Ramos (cell line): ENCODE measurements around the gene TRMT10C.
"Not testable (repeated sequence)": the region's sequence is repeated elsewhere in the genome, so short reads cannot be mapped to it uniquely, and the experiment has no call there.

Experiments
- in situ Hi-C: fragments of 300-500 bp; cut with MboI; formaldehyde crosslinking; loops from one replicate; pipeline ENCODE4 v1.14.3; 2022; ENCODE audit warnings: low sequenced_read_pairs; ENCODE audit not compliant: unreplicated experiment

TRMT10C gene

GRCh38 chr3:101561630-101562328 lies at the start of gene TRMT10C:
TRMT10C (plus strand) TSS chr3:101561868; CDS start chr3:101564782, 2,914 bp downstream.
- in situ Hi-C loops, result no loop called here

DNA sequence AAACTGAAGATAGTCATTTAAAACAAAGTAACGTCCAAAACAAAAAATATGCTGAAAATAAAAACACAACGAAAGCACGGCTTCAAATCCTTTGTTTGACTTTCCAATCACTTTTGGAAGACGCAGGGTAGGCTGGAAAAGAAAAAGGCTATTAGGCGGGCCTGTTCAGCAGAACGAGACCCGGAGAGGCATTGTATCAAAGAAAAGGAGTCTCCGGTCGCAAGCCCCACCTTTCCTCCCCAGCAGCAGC lies 49.3 kb upstream of the TRMT10C start:
- in situ Hi-C loops, result no loop called here

DNA sequence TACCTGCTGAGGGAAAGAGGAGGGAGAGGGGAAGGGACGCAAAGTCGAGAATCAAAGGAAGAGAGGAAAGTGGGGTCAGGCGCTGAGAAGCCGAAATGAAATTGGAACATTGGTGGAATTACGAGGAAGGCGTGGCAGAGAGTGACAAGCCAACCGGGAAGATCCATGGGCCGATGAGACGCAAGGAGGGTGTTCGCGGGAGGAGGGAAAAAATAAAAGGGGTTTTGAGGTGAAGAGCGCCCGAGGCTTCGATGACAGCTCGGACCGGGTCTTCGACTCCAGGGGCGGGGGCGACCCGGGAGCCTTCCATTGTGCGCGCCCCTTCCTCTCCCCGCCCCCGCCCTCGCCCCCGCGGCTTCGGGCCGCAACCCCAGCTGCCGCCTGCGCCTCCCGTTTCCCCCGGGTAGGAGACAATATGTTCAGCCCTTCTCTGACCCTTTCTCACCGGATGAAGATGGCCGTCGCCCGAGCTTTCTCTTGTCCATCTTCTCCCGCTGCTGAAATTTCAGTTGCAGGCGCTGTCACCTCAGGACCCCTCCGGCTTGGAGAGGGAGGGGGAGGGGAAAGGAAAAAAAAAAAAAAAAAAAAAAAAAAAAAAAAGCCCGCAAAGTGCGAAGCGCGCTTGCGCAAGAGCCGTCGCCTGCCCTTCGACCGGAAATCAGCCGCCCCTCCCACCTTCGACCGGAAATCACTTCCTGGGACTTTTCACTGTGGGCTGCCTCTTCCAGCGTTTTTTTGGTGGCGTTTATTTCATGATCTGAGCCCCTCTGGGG lies 48.8 kb upstream of the TRMT10C start, which contains the start of gene SENP7:
TSS of gene SENP7 (minus strand) at position 567 of the 773 bp plus-strand sequence. CDS start at position 485, 82 bp downstream.
- in situ Hi-C loops, result no loop called here

DNA sequence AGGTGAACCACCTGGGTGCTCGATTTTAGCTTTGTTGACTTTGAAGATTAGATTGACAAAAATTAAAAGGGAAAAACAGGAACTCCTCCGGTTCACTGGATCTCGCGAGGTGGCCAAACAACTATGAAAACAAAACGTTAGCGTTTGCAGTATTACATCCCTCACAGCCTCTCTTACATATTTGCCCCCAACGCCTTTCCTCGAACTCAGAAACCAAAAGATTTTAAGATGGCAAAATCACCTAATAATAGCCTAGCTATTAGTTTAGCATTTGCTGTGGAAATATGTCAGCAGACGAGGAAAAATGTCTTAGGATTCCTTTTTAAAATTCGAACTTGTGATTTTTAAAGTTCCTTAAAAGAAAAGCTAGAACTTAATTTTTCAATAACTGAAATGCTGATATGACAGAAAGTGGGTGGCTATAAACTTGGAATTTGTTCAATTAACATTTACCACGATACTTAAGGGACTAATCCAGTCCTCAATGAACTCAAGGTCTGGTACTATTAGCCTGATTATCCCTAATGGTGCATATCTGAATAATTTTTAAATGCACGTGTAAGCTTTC lies 48.2 kb upstream of the TRMT10C start:
- in situ Hi-C loops, result no loop called here

- in situ Hi-C loops, result no loop called here
Measured at GRCh38 chr3:101518421-101518871, 43.2 kb upstream of the TRMT10C start.

GRCh38 chr3:101519685-101520365 lies 41.8 kb upstream of the TRMT10C start:
- in situ Hi-C loops, result no loop called here

GRCh38 chr3:101521211-101521701 lies 40.4 kb upstream of the TRMT10C start:
- in situ Hi-C loops, result no loop called here

GRCh38 chr3:101527441-101527840 lies 34.2 kb upstream of the TRMT10C start:
- in situ Hi-C loops, result no loop called here

- in situ Hi-C loops, result no loop called here
Measured at GRCh38 chr3:101527906-101528305, 33.8 kb upstream of the TRMT10C start.

DNA sequence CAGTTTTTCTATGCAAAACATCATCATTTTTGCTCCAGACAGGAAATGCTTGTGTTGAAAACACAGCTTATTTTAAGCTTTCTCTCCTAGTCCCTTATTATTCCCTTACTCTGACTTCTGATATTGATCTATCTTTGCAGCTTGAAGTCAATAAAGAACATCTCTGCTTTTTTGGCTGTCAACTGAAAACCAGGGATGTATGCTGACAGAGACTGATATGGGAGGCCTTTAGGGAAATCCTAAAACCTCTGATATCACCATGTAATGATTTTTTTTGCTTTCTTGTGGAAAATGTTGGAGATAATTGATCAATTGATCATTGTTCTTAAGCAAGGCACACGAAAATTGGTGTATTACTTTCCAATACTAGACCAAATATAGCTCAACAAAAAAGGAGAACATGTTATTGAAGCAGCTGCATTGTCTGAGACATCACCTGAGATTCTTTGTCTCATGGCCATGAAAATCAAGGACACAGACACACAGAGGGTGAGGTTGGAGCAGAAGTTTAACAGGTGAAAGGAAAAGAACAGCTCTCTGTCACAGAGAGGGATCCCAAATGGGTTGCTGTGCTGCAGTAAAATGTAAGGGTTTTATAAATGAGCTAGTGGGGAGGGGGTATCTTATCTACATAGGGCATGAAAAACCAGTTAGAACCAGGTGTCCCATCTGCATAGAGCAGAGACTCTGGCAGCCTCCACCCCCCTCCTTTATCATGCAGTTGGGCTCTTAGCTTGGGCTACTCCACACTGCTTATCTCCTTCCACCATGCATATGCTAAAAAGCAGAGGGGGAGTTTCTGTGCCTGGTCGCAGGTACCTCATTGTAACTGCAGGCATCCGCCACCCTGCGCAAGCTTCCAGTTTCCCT lies 31.6 kb upstream of the TRMT10C start:
- in situ Hi-C loops, result no loop called here

- in situ Hi-C loops, result no loop called here
Measured at GRCh38 chr3:101530686-101531047, 31.0 kb upstream of the TRMT10C start.

- in situ Hi-C loops, result no loop called here
Measured at GRCh38 chr3:101531473-101532086, 30.1 kb upstream of the TRMT10C start.

- in situ Hi-C loops, result no loop called here
Measured at GRCh38 chr3:101532783-101533602, 28.7 kb upstream of the TRMT10C start.

DNA sequence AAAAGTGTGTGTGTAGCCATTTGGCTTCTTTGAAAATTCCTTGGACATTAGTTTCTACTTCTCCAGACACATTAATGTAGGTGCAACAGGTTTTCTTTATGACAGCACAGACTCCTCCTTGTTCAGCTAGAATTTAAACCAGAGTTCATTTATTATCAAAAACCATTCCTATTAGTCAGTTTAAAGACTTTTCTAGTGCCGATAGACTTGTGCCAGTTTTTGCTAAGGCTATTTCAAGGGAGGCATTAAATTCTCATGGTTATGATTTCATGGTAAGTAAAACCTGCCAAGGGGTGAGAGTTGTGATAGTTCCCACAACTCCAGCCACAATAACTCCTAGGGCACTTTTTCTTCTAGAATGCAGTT lies 28.1 kb upstream of the TRMT10C start:
- in situ Hi-C loops, result no loop called here

GRCh38 chr3:101535221-101535620 lies 26.4 kb upstream of the TRMT10C start:
- in situ Hi-C loops, result no loop called here

GRCh38 chr3:101536266-101536665 lies 25.4 kb upstream of the TRMT10C start:
- in situ Hi-C loops, result no loop called here

GRCh38 chr3:101536955-101537354 lies 24.7 kb upstream of the TRMT10C start:
- in situ Hi-C loops, result not testable (repeated sequence)

DNA sequence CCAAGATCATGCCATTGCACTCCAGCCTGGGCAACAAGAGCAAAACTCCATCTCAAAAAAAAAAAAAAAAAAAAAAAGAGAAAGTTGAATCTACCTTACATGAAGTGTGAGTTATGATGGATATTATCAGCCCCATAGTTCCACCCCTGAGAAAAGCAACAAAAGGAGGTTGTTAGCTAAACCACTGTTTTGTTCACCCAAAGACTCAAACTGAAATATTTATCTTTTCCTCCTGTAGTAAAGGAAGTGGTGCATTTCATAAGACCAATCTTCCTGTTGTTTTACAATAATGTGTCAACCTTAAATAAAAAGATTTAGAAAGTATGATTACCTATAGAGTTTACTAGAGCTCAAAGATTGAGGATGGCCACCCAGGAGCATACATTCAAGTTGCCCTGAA lies 18.7 kb upstream of the TRMT10C start:
- in situ Hi-C loops, result no loop called here
